ENCODE results near the gene TEC. TPM values are rescaled to one million over a fixed set of nuclear protein-coding genes. Genes with fewer than 3 reads are reported as not detected.

Gene TEC
- total and polyA plus RNA-seq, 3 experiments from 2014 or later = 1.6 to 2.4 (median 1.6) TPM

- ChIA-PET CTCF (no interaction called here), POLR2A (no interaction called here)
- Mint-ChIP-seq H3K36me3 (peaks cover 0 to 5% (median 0%) of the 10 kb centered on the region in 3 donors), H3K4me3 (peak overlapping the region in 1 of 7 donors; percentile 77), H3K9me3 (no peaks in the 10 kb centered on the region), H3K27ac (no peak overlapping the region), H3K4me1 (peaks cover 17 to 27% (median 26%) of the 10 kb centered on the region in 3 donors), H3K27me3 (peaks cover 0 to 13% of the 10 kb centered on the region in 2 donors)
- Histone ChIP-seq H3K36me3 (ENCODE audit: insufficient read depth, low read length) (no peaks in the 10 kb centered on the region), H3K27ac (ENCODE audit: low read depth, low read length) (no peak overlapping the region), H3K9me3 (ENCODE audit: low read length) (no peaks in the 10 kb centered on the region), H3K27me3 (ENCODE audit: insufficient read depth, low read length, poor library complexity, severe bottlenecking) (no peaks in the 10 kb centered on the region), H3K4me1 (ENCODE audit: insufficient read depth, low read length) (peaks cover 10% of the 10 kb centered on the region), H3K4me3 (ENCODE audit: low read length) (no peak overlapping the region)
- no peak for DNase-seq
These were observed 2.9 kb downstream of the TEC start for GRCh38 chr4:48266781-48267180.

- no peak overlapping the region for H3K27ac Mint-ChIP-seq
- Histone ChIP-seq H3K36me3 (ENCODE audit: insufficient read depth, low read length) (no peaks in the 10 kb centered on the region), H3K4me1 (ENCODE audit: insufficient read depth, low read length) (no peaks in the 10 kb centered on the region), H3K9me3 (ENCODE audit: low read length) (no peaks in the 10 kb centered on the region), H3K27ac (ENCODE audit: low read depth, low read length) (no peak overlapping the region), H3K4me3 (ENCODE audit: low read length) (no peak overlapping the region), H3K27me3 (ENCODE audit: insufficient read depth, low read length, poor library complexity, severe bottlenecking) (no peaks in the 10 kb centered on the region)
- POLR2A ChIA-PET = no interaction called here
- no peaks in the 10 kb centered on the region for H3K9me3 Mint-ChIP-seq
- no peaks in the 10 kb centered on the region for H3K36me3 Mint-ChIP-seq
- H3K4me3 Mint-ChIP-seq = peak overlapping the region in 1 of 7 donors; percentile 41
- CTCF ChIA-PET = interaction anchor here (0.5 kb wide), 1 partner anchor 14 kb away, joined by 3 read pairs; no protein-coding TSS in a partner anchor
- DNase-seq = no peak
- H3K4me1 Mint-ChIP-seq = peaks cover under 1 to 10% (median 4%) of the 10 kb centered on the region in 3 donors
- H3K27me3 Mint-ChIP-seq = peaks cover 0 to 16% of the 10 kb centered on the region in 2 donors
These were observed 6.7 kb downstream of the TEC start for GRCh38 chr4:48262926-48263325.

DNA sequence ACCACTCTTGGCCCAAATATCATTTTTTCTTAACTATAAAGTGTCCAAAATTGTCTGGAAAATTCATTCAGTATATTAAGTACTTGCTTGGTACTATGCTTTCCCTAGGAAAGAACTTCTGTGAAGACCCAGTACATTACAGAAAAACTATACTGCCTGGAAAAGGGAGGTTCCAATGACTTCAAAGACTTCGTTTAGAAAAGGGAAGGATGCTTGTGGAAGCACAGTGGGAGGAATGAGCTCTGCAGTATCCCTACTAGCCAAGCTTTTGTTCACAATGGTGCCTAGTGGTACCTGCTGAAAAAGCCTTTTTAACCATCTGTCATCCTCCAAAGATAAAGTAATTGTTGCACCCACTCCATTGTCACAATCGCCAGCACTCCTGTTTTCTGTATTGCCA lies 7.2 kb downstream of the TEC start:
- no peak overlapping the region for H3K27ac ChIP-seq (ENCODE audit: low read depth, low read length)
- no peaks in the 10 kb centered on the region for H3K36me3 Mint-ChIP-seq
- H3K27me3 ChIP-seq (ENCODE audit: insufficient read depth, low read length, poor library complexity, severe bottlenecking) = no peaks in the 10 kb centered on the region
- H3K4me1 ChIP-seq (ENCODE audit: insufficient read depth, low read length) = no peaks in the 10 kb centered on the region
- H3K4me1 Mint-ChIP-seq = peaks cover 0 to 6% (median 4%) of the 10 kb centered on the region in 3 donors
- H3K27ac Mint-ChIP-seq = no peak overlapping the region
- H3K9me3 Mint-ChIP-seq = no peaks in the 10 kb centered on the region
- CTCF ChIA-PET = interaction anchor here (0.5 kb wide), 1 partner anchor 14 kb away, joined by 3 read pairs; no protein-coding TSS in a partner anchor
- peaks cover 0 to 16% of the 10 kb centered on the region in 2 donors for H3K27me3 Mint-ChIP-seq
- POLR2A ChIA-PET = no interaction called here
- H3K9me3 ChIP-seq (ENCODE audit: low read length) = no peaks in the 10 kb centered on the region
- H3K4me3 Mint-ChIP-seq = peak overlapping the region in 1 of 7 donors; percentile 41
- no peak overlapping the region for H3K4me3 ChIP-seq (ENCODE audit: low read length)
- DNase-seq = no peak
- H3K36me3 ChIP-seq (ENCODE audit: insufficient read depth, low read length) = no peaks in the 10 kb centered on the region

DNA sequence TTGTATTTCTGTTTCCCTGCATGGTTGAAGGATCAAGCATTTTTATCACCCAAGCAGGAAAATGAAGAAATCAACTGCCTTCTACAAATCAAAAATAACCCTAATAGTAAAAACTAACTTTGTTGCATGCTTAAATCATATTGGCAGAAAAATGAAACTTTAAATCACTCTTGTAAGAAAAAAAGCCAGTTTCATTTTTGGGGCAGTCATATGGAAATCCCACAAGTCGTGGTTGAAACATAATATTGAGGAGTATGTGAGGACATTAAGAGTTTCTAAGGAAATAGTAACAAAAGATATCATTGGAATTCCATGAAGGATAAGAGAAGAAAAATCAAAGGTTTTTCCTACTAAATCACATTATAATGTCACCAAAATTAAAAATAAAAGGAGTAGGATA lies 8.4 kb downstream of the TEC start:
- no peaks in the 10 kb centered on the region for H3K36me3 Mint-ChIP-seq
- Histone ChIP-seq H3K4me1 (ENCODE audit: insufficient read depth, low read length) (no peaks in the 10 kb centered on the region), H3K27ac (ENCODE audit: low read depth, low read length) (no peak overlapping the region), H3K27me3 (ENCODE audit: insufficient read depth, low read length, poor library complexity, severe bottlenecking) (no peaks in the 10 kb centered on the region), H3K36me3 (ENCODE audit: insufficient read depth, low read length) (no peaks in the 10 kb centered on the region), H3K9me3 (ENCODE audit: low read length) (no peaks in the 10 kb centered on the region), H3K4me3 (ENCODE audit: low read length) (no peak overlapping the region)
- H3K9me3 Mint-ChIP-seq = no peaks in the 10 kb centered on the region
- ChIA-PET POLR2A (no interaction called here), CTCF (no interaction called here)
- peaks cover 0 to 5% (median 4%) of the 10 kb centered on the region in 3 donors for H3K4me1 Mint-ChIP-seq
- H3K27ac Mint-ChIP-seq = no peak overlapping the region
- peaks cover 0 to 16% of the 10 kb centered on the region in 2 donors for H3K27me3 Mint-ChIP-seq
- no peak overlapping the region for H3K4me3 Mint-ChIP-seq
- no peak for DNase-seq

DNA sequence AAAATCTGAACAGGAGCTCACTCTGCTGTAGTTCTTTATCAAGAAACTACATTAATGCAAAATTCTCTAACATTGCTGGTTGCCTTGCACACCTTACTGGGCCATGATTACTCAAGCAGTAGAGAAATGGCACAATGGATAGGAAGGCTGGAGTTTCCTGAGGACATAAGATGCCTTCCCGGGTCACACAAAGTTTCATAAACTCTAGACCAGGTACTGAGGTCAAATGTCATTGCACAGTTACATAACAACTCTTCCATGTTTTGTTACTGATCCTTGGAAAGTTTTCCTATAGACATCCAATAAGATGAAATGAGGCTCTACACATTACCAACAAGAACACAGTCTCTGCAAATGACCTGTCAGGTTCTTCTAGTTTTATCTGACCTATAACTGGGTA lies 9.9 kb downstream of the TEC start:
- ChIA-PET POLR2A (no interaction called here), CTCF (no interaction called here)

GRCh38 chr4:48258845-48259397 lies 10.7 kb downstream of the TEC start:
- Mint-ChIP-seq H3K4me1 (peaks cover 0 to 5% (median 4%) of the 10 kb centered on the region in 3 donors), H3K9me3 (no peaks in the 10 kb centered on the region), H3K27me3 (peaks cover 2 to 9% of the 10 kb centered on the region in 2 donors), H3K27ac (no peak overlapping the region), H3K4me3 (no peak overlapping the region), H3K36me3 (no peaks in the 10 kb centered on the region)
- no peak for DNase-seq
- H3K4me1 ChIP-seq (ENCODE audit: insufficient read depth, low read length) = no peaks in the 10 kb centered on the region
- H3K9me3 ChIP-seq (ENCODE audit: low read length) = no peaks in the 10 kb centered on the region
- no peaks in the 10 kb centered on the region for H3K36me3 ChIP-seq (ENCODE audit: insufficient read depth, low read length)
- no peak overlapping the region for H3K4me3 ChIP-seq (ENCODE audit: low read length)
- H3K27ac ChIP-seq (ENCODE audit: low read depth, low read length) = no peak overlapping the region
- POLR2A ChIA-PET = no interaction called here
- CTCF ChIA-PET = no interaction called here
- H3K27me3 ChIP-seq (ENCODE audit: insufficient read depth, low read length, poor library complexity, severe bottlenecking) = no peaks in the 10 kb centered on the region

More for the DNA sequence above, 9.9 kb downstream of the TEC start:
- no peaks in the 10 kb centered on the region for H3K4me1 ChIP-seq (ENCODE audit: insufficient read depth, low read length)
- no peak overlapping the region for H3K27ac ChIP-seq (ENCODE audit: low read depth, low read length)
- DNase-seq = no peak
- no peaks in the 10 kb centered on the region for H3K36me3 ChIP-seq (ENCODE audit: insufficient read depth, low read length)
- H3K4me3 ChIP-seq (ENCODE audit: low read length) = no peak overlapping the region
- H3K27ac Mint-ChIP-seq = no peak overlapping the region
- H3K36me3 Mint-ChIP-seq = no peaks in the 10 kb centered on the region
- H3K4me1 Mint-ChIP-seq = peaks cover 0 to 5% (median 4%) of the 10 kb centered on the region in 3 donors
- no peaks in the 10 kb centered on the region for H3K9me3 ChIP-seq (ENCODE audit: low read length)
- peaks cover 0 to 12% of the 10 kb centered on the region in 2 donors for H3K27me3 Mint-ChIP-seq
- no peaks in the 10 kb centered on the region for H3K9me3 Mint-ChIP-seq
- no peak overlapping the region for H3K4me3 Mint-ChIP-seq
- no peaks in the 10 kb centered on the region for H3K27me3 ChIP-seq (ENCODE audit: insufficient read depth, low read length, poor library complexity, severe bottlenecking)

DNA sequence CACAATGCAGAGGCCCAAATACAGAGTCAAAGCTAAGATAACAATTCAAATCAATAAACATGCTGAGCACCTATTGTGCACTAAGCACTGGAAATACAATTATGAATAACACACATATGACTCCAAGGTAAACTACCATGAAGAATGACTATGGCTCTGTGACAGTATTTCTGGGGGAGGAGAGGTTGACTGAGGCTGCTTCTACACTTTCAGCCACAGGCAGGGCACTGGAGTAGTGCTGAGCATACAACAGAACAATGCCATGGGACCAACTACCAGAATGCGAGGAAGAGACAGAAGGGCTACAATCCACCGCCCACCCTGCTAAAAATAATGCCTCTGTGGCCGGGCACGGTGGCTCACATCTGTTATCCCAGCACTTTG lies 13.7 kb downstream of the TEC start:
- H3K36me3 ChIP-seq (ENCODE audit: insufficient read depth, low read length) = no peaks in the 10 kb centered on the region
- no peaks in the 10 kb centered on the region for H3K9me3 ChIP-seq (ENCODE audit: low read length)
- Mint-ChIP-seq H3K9me3 (no peaks in the 10 kb centered on the region), H3K27ac (no peak overlapping the region), H3K4me1 (peaks cover 0 to 5% (median 2%) of the 10 kb centered on the region in 3 donors), H3K27me3 (peaks cover 0 to 5% of the 10 kb centered on the region in 2 donors), H3K36me3 (no peaks in the 10 kb centered on the region), H3K4me3 (no peak overlapping the region)
- no peak overlapping the region for H3K27ac ChIP-seq (ENCODE audit: low read depth, low read length)
- POLR2A ChIA-PET = no interaction called here
- H3K4me3 ChIP-seq (ENCODE audit: low read length) = no peak overlapping the region
- no peaks in the 10 kb centered on the region for H3K4me1 ChIP-seq (ENCODE audit: insufficient read depth, low read length)
- no peaks in the 10 kb centered on the region for H3K27me3 ChIP-seq (ENCODE audit: insufficient read depth, low read length, poor library complexity, severe bottlenecking)
- CTCF ChIA-PET = no interaction called here
- DNase-seq = no peak

DNA sequence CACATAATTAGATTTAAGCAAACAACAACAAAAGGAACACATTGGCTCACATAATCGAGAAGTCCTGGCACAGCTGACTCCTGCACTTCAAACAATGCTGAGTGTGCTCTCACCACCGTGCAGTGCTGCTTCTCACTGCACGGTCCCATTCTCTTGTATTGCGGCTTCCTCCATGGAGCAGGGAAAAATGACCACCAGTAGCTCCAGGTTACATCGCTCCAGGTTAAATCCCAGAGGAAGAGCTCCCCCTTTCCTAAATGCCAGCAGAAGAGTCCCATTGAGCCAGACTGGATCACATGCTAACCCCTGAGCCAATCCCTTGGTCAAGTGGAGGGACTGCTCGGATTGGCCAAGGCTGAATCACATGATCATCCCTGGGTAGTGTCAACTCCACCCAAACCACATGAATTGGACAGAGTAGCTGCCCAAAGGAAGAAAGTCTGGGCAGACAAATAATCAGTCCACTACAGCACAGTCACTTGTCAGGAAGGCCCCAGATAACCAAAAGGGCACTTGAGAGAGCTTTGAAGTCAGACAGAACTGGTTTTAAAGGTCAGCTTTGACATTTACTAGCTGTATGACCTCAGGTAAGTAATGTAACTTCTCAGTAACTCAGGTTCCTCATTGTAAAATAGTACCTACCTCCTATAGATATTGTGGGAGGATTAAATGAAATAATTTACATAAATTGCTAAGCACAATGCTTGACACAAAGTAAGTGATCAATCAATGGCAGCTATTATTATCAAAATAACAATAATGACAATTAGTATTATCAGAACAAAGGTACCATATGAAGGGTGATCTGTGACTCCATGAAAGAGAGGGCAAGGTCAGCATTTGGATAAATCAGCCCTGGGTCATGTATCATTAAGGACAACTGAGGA lies 14.3 kb downstream of the TEC start:
- Histone ChIP-seq H3K4me1 (ENCODE audit: insufficient read depth, low read length) (no peaks in the 10 kb centered on the region), H3K27ac (ENCODE audit: low read depth, low read length) (peak overlapping the region; percentile 33), H3K4me3 (ENCODE audit: low read length) (no peak overlapping the region), H3K36me3 (ENCODE audit: insufficient read depth, low read length) (no peaks in the 10 kb centered on the region), H3K27me3 (ENCODE audit: insufficient read depth, low read length, poor library complexity, severe bottlenecking) (no peaks in the 10 kb centered on the region), H3K9me3 (ENCODE audit: low read length) (no peaks in the 10 kb centered on the region)
- Mint-ChIP-seq H3K36me3 (no peaks in the 10 kb centered on the region), H3K9me3 (peaks cover 0 to under 1% (median 0%) of the 10 kb centered on the region in 5 donors), H3K27me3 (peaks cover 0 to 5% of the 10 kb centered on the region in 2 donors), H3K4me3 (no peak overlapping the region), H3K27ac (peak overlapping the region in 1 of 8 donors; percentile 30), H3K4me1 (peaks cover 0 to 8% (median 3%) of the 10 kb centered on the region in 3 donors)
- POLR2A ChIA-PET = no interaction called here
- CTCF ChIA-PET = no interaction called here
- no peak for DNase-seq

Measured in CD8-positive, alpha-beta memory T cell (primary cell).